ENCODE measurements around the gene ATRIP. TPM values are rescaled to one million over a fixed set of nuclear protein-coding genes. Genes with fewer than 3 reads are reported as not detected.

Gene ATRIP
- total and polyA plus RNA-seq, 2 of the 4 experiments (the other 2 are of a cell fraction), result 6.8 to 10.8 TPM

- H3K56ac ChIP-seq (ENCODE audit: extremely low read depth, insufficient read depth, low read length), result no peak overlapping the region
- no peaks in the 10 kb centered on the region for H3K27me3 ChIP-seq (ENCODE audit: control insufficient read depth, insufficient read depth, low read length)
- no peak overlapping the region for H2BK5ac ChIP-seq (ENCODE audit: low read depth, low read length, poor library complexity, severe bottlenecking)
- H3K9me3 ChIP-seq (ENCODE audit: control insufficient read depth, insufficient read depth, low read length), result no peaks in the 10 kb centered on the region
- H3K9ac ChIP-seq (ENCODE audit: low read depth, low read length), result no peak overlapping the region
- dilution Hi-C loops (cut with HindIII; ENCODE audit: low sequenced_read_pairs, unreplicated experiment) (no loop called here), in situ Hi-C loops (cut with MboI; ENCODE audit: low sequenced_read_pairs) (no loop called here), intact Hi-C loops (cut with micrococcal nuclease) (no loop called here)
- peak overlapping the region; percentile 8; the same call in 1 of the 2 replicates for H2AK5ac ChIP-seq (ENCODE audit: low read depth, low read length)
- H2BK20ac ChIP-seq (ENCODE audit: low read depth, low read length), result no peak overlapping the region
- no peak overlapping the region for H2AK9ac ChIP-seq (replicated peaks; ENCODE audit: low read depth, low read length, poor library complexity)
- no peak overlapping the region for H3K14ac ChIP-seq (replicated peaks; ENCODE audit: low read depth, low read length)
- peaks cover 19% of the 10 kb centered on the region for H3K9me1 ChIP-seq (ENCODE audit: insufficient read depth, low read length)
- no peak overlapping the region for H3K23ac ChIP-seq (ENCODE audit: low read depth, low read length)
- no TSS peak for BruUV-seq (replicated peaks)
- POLR2A ChIA-PET (ENCODE audit: unreplicated experiment), result interaction anchor here (0.6 kb wide), 1 partner anchor 104 kb away, joined by 3 read pairs; no protein-coding TSS in a partner anchor
- H3K36me3 ChIP-seq (ENCODE audit: control insufficient read depth, insufficient read depth, low read length), result peaks cover under 1% of the 10 kb centered on the region
- no peak overlapping the region for H3K4me2 ChIP-seq (ENCODE audit: low read depth, low read length)
- H3K18ac ChIP-seq (ENCODE audit: low read depth, low read length), result no peak overlapping the region
- no peak overlapping the region for H3K4me3 ChIP-seq (ENCODE audit: insufficient read depth, low read depth, low read length)
- peaks cover 13 to 35% of the 10 kb centered on the region in 2 experiments; a peak in 3 of 4 replicates for H3K79me1 ChIP-seq (ENCODE audit: low read depth in 1 of 2, low read length in 2 of 2)
- H2BK120ac ChIP-seq (ENCODE audit: low read depth, low read length), result no peak overlapping the region
- no peak overlapping the region for H4K91ac ChIP-seq (ENCODE audit: insufficient read depth, low read depth, low read length)
- peaks cover 14% of the 10 kb centered on the region for H3K4me1 ChIP-seq (ENCODE audit: control insufficient read depth, insufficient read depth, low read length)
- no peak for DNase-seq
- CTCF ChIA-PET, result interaction anchor here (0.7 kb wide), 1 partner anchor 40 kb away, joined by 3 read pairs; a partner anchor contains a TSS
- no CpG with 5 or more reads among the region's 6 CpGs for WGBS, 2 experiments (ENCODE audit: extremely low coverage in 2 of 2, insufficient read length in 1 of 2)
- no peak overlapping the region for H4K8ac ChIP-seq (ENCODE audit: low read depth in 2 of 2, low read length in 2 of 2)
- peak overlapping the region; percentile 43 for H2AFZ ChIP-seq (replicated peaks; ENCODE audit: low read length, poor library complexity)
- TF ChIP-seq RCOR1 (IDR thresholded peaks at IDR 0.05; ENCODE audit: insufficient replicate concordance, low read length) (no peak), USF2 (IDR thresholded peaks at IDR 0.05; ENCODE audit: low read depth, low read length) (no peak), MXI1 (IDR thresholded peaks at IDR 0.05; ENCODE audit: borderline replicate concordance, low read depth, low read length) (no peak)
- TF ChIP-seq, protein P1, sequence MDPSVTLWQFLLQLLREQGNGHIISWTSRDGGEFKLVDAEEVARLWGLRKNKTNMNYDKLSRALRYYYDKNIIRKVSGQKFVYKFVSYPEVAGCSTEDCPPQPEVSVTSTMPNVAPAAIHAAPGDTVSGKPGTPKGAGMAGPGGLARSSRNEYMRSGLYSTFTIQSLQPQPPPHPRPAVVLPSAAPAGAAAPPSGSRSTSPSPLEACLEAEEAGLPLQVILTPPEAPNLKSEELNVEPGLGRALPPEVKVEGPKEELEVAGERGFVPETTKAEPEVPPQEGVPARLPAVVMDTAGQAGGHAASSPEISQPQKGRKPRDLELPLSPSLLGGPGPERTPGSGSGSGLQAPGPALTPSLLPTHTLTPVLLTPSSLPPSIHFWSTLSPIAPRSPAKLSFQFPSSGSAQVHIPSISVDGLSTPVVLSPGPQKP (IDR thresholded peaks at IDR 0.05; ENCODE audit: borderline replicate concordance, low read depth, low read length), result no peak
- no peak overlapping the region for H2BK15ac ChIP-seq (ENCODE audit: low read depth, low read length)
- ATAC-seq (ENCODE audit: low read depth), result no peak
- no peaks in the 10 kb centered on the region; the same call in 1 of the 2 replicates for H4K20me1 ChIP-seq (ENCODE audit: insufficient read depth, low read length)
- H3K4ac ChIP-seq (ENCODE audit: low read depth, low read length), result peak overlapping the region; percentile 44; the same call in 1 of the 2 replicates
- no peak overlapping the region for H3K27ac ChIP-seq (ENCODE audit: insufficient read depth, low read length)
- no peak overlapping the region for H4K5ac ChIP-seq (ENCODE audit: low read depth, low read length)
Measured at GRCh38 chr3:48505968-48506504, 59.5 kb downstream of the ATRIP start.

Measured in IMR-90 (cell line).